HepG2 (cell line): Measurements from ENCODE around the gene CPAMD8. TPM values are rescaled to one million over a fixed set of nuclear protein-coding genes. Genes with fewer than 3 reads are reported as not detected.

Experiments
- ATAC-seq: fragments of 200-7000 bp; cut with Tn5 transposase; 3 replicates; pipeline ENCODE4 v1.9.1; 2020; ENCODE audit warnings: mild to moderate bottlenecking, moderate library complexity
- BruUV-seq: library from RNA; stranded (reverse); fragments of 400-500 nt; replicated peaks from 2 replicates; lab custom pipeline; 2021; lab: Mats Ljungman, UMichigan
- CTCF ChIA-PET: fragments of 300-600 bp; formaldehyde crosslinking; extraction: SDS; loops from one replicate; lab custom pipeline; 2021; ENCODE audit warnings: low total read pairs, inconsistent platforms, low intra/inter-chr PET ratio; lab: Yijun Ruan, JAX
- POLR2A ChIA-PET: fragments of 350-600 bp; sonication (Branson Sonifier 250); formaldehyde crosslinking; loops from one replicate; lab custom pipeline; 2020; ENCODE audit warnings: antibody characterized with exemption, inconsistent platforms; lab: Yijun Ruan, JAX
- DNase-seq: peaks from one replicate; pipeline ENCODE4 v3.0.0-alpha.2; 2015; ENCODE audit warnings: low spot score
- FAIRE-seq: peaks from 3 replicates; lab custom pipeline; 2011; peaks lifted over from hg19 to GRCh38; lab: Jason Lieb, UNC
- H2AFZ ChIP-seq: one replicate; pipeline ENCODE4 v1.6.1; 2011; ENCODE audit warnings: low read length, inconsistent platforms
- H3K27ac ChIP-seq: fragments of 300-600 bp; 3 replicates; pipeline ENCODE4 v1.8.0; 2011; ENCODE audit warnings: mixed run types, mild to moderate bottlenecking, mixed read lengths, low read length, inconsistent platforms; ENCODE audit not compliant: insufficient read depth; ENCODE audit errors: extremely low read length
- H3K27me3 ChIP-seq, 2 experiments: fragments of 200-600 bp in 1 of 2; 2 replicates in 1 of 2; 3 replicates in 1 of 2; pipeline versions ENCODE4 v1.6.0 to v1.8.0; 2011; ENCODE audit warnings: low read length in 2 of 2, mild to moderate bottlenecking in 2 of 2, moderate library complexity in 2 of 2, inconsistent platforms in 1 of 2; ENCODE audit not compliant: insufficient read depth in 2 of 2, control insufficient read depth in 1 of 2
- H3K36me3 ChIP-seq, 2 experiments: fragments of 200-600 bp in 1 of 2; replicated peaks in 1 of 2; 2 replicates in 1 of 2; 3 replicates in 1 of 2; pipeline versions ENCODE4 v1.5.1 to v1.8.0; 2011; ENCODE audit warnings: low read length in 2 of 2, inconsistent platforms in 1 of 2; ENCODE audit not compliant: insufficient read depth in 2 of 2, control insufficient read depth in 1 of 2
- H3K4me1 ChIP-seq: 2 replicates; pipeline ENCODE4 v1.5.1; 2012; ENCODE audit warnings: low read length, inconsistent platforms; ENCODE audit not compliant: insufficient read depth
- H3K4me2 ChIP-seq: 2 replicates; pipeline ENCODE4 v1.6.0; 2011; ENCODE audit warnings: low read depth, low read length, inconsistent platforms
- H3K4me3 ChIP-seq, 3 experiments: fragments of 200-600 bp in 1 of 3; sonication (generic), shearing (Covaris generic) in 1 of 3; replicated peaks in 1 of 3; 2 replicates each; pipeline ENCODE4 v1.5.1; 2011 to 2016; ENCODE audit warnings: low read length in 3 of 3, inconsistent platforms in 2 of 3, low read depth in 2 of 3, mild to moderate bottlenecking in 2 of 3, control low read depth in 1 of 3, mixed read lengths in 1 of 3; ENCODE audit not compliant: insufficient read depth in 1 of 3
- H3K79me2 ChIP-seq: one replicate; pipeline ENCODE4 v1.6.1; 2011; ENCODE audit warnings: low read length, inconsistent platforms; ENCODE audit not compliant: insufficient read depth
- H3K9ac ChIP-seq: 2 replicates; pipeline ENCODE4 v1.6.0; 2011; ENCODE audit warnings: mild to moderate bottlenecking, low read depth, low read length, inconsistent platforms; ENCODE audit not compliant: insufficient read depth
- H3K9me3 ChIP-seq: 2 replicates; pipeline ENCODE4 v1.5.1; 2012; ENCODE audit warnings: mild to moderate bottlenecking, low read length
- H4K20me1 ChIP-seq: 2 replicates; pipeline ENCODE4 v1.6.0; 2011; ENCODE audit warnings: inconsistent platforms, mild to moderate bottlenecking, low read length, moderate library complexity; ENCODE audit not compliant: insufficient read depth
- NR2F6 ChIP-seq, 2 experiments: IDR thresholded peaks; 2 replicates each; pipeline ENCODE4 v1.6.1; 2016; ENCODE audit warnings: antibody characterized with exemption in 1 of 2, mild to moderate bottlenecking in 1 of 2
- SCMH1 ChIP-seq: sonication (generic); formaldehyde crosslinking; IDR thresholded peaks from 2 replicates; pipeline ENCODE4 v1.9.0; 2021; ENCODE audit warnings: missing genetic modification reagents, mild to moderate bottlenecking, borderline replicate concordance
- SETDB1 ChIP-seq: sonication (generic); formaldehyde crosslinking; IDR thresholded peaks from 2 replicates; pipeline ENCODE4 v1.5.1; 2020; ENCODE audit warnings: missing genetic modification reagents, mild to moderate bottlenecking, borderline replicate concordance
- SMYD3 ChIP-seq: sonication (generic); formaldehyde crosslinking; IDR thresholded peaks from 2 replicates; pipeline ENCODE4 v1.8.1; 2023; ENCODE audit warnings: mild to moderate bottlenecking, missing genetic modification reagents
- SP2 ChIP-seq: sonication (generic); formaldehyde crosslinking; IDR thresholded peaks from 2 replicates; pipeline ENCODE4 v1.5.1; 2020; ENCODE audit warnings: mild to moderate bottlenecking, missing genetic modification reagents
- ZKSCAN5 ChIP-seq: sonication (generic); formaldehyde crosslinking; IDR thresholded peaks from 2 replicates; pipeline ENCODE4 v1.5.1; 2020; ENCODE audit warnings: mild to moderate bottlenecking, missing genetic modification reagents
- ZNF781 ChIP-seq: sonication (generic); formaldehyde crosslinking; IDR thresholded peaks from 2 replicates; pipeline ENCODE4 v1.5.1; 2020; ENCODE audit warnings: borderline replicate concordance, mild to moderate bottlenecking, missing genetic modification reagents; ENCODE audit errors: not compliant biosample characterization
- WGBS: methylation state at CpG from one replicate; pipeline ENCODE4 v1.1.6; 2017; ENCODE audit warnings: low lambda C conversion rate; 5-methylcytosine and 5-hydroxymethylcytosine counted together
- in situ Hi-C: cut with HindIII; loops from 2 replicates; pipeline ENCODE4 v1.10.0; 2017; ENCODE audit warnings: low pct_unique_long_range_greater_than_20kb; ENCODE audit not compliant: extremely low pct_ligation_motif_present
- intact Hi-C: fragments of 100-400 bp; cut with micrococcal nuclease; formaldehyde crosslinking; loops from one replicate; pipeline ENCODE4 v1.10.0; 2022; ENCODE audit not compliant: unreplicated experiment
- polyA plus RNA-seq, 8 experiments: library from polyadenylated mRNA; depleted of rRNA in 3 of 8; stranded (reverse) in 7 of 8; unstranded in 1 of 8; fragments of >200 nt; fragmentation: Illumina TruSeq in 4 of 8; extraction: Trizol in 4 of 8; gene quantifications; 2 replicates each; pipeline versions ENCODE4 v1.2.1 to v1.2.3, GENCODE V29; 2011 to 2016; ENCODE audit warnings: low read depth in 4 of 8, missing spikeins in 1 of 8, mixed read lengths in 1 of 8; ENCODE audit not compliant: insufficient read depth in 1 of 8
- small RNA-seq, 3 experiments: library from RNA; depleted of rRNA; stranded (forward); fragments of <200 nt; gene quantifications; one replicate each; pipeline ENCODE3, GENCODE V24; 2012; ENCODE audit warnings: low read depth in 2 of 3, low replicate concordance in 1 of 3; ENCODE audit not compliant: insufficient read length in 3 of 3, insufficient read depth in 2 of 3
- total RNA-seq, 5 experiments: library from RNA; depleted of rRNA; stranded (reverse); fragments of >200 nt; fragmentation: Illumina TruSeq; extraction: Trizol; gene quantifications; 2 replicates each; pipeline ENCODE4 v1.2.3, GENCODE V29; 2016; ENCODE audit warnings: low read depth in 1 of 5
- TF ChIP-seq, protein P1 (sequence below): sonication (generic); formaldehyde crosslinking; IDR thresholded peaks from 2 replicates; pipeline ENCODE4 v1.5.1; 2020; ENCODE audit warnings: missing genetic modification reagents, mild to moderate bottlenecking, borderline replicate concordance
- TF ChIP-seq, protein P2 (sequence below): fragments of 450-650 bp; IDR thresholded peaks from 2 replicates; pipeline ENCODE4 v1.6.1; 2017; ENCODE audit warnings: mild to moderate bottlenecking

The CPAMD8 gene
- total and polyA plus RNA-seq, 2 of the 13 experiments (the other 11 are each of a cell fraction or from before 2014, with no cell fraction given) = 0.29 to 0.34 TPM

- no peak for DNase-seq
- in situ Hi-C loops = no loop called here
- no peak overlapping the region for H3K4me3 ChIP-seq
- no TSS peak for BruUV-seq
- CTCF ChIA-PET = no interaction called here
- H3K27me3 ChIP-seq = no peaks in the 10 kb centered on the region
- H3K9me3 ChIP-seq = no peaks in the 10 kb centered on the region
- intact Hi-C loops = no loop called here
- H3K4me2 ChIP-seq = no peak overlapping the region
- H3K4me1 ChIP-seq = no peaks in the 10 kb centered on the region
- no peak for FAIRE-seq
- no peak overlapping the region for H3K9ac ChIP-seq
- H3K79me2 ChIP-seq = no peaks in the 10 kb centered on the region
- peaks cover 25 to 92% of the 10 kb centered on the region in 2 experiments for H3K36me3 ChIP-seq
- TF ChIP-seq SMYD3 (CRISPR knock-in tag) = no peak
- TF ChIP-seq, protein P1, sequence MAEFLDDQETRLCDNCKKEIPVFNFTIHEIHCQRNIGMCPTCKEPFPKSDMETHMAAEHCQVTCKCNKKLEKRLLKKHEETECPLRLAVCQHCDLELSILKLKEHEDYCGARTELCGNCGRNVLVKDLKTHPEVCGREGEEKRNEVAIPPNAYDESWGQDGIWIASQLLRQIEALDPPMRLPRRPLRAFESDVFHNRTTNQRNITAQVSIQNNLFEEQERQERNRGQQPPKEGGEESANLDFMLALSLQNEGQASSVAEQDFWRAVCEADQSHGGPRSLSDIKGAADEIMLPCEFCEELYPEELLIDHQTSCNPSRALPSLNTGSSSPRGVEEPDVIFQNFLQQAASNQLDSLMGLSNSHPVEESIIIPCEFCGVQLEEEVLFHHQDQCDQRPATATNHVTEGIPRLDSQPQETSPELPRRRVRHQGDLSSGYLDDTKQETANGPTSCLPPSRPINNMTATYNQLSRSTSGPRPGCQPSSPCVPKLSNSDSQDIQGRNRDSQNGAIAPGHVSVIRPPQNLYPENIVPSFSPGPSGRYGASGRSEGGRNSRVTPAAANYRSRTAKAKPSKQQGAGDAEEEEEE = no peak
- no peak for TF ChIP-seq SP2 (CRISPR knock-in tag)
- no peak for TF ChIP-seq SETDB1 (CRISPR knock-in tag)
- no peak for TF ChIP-seq NR2F6 (IDR thresholded peaks at IDR 0.05)
- no peak for TF ChIP-seq NR2F6 (CRISPR knock-in tag; IDR thresholded peaks at IDR 0.05)
- TF ChIP-seq, protein P2, sequence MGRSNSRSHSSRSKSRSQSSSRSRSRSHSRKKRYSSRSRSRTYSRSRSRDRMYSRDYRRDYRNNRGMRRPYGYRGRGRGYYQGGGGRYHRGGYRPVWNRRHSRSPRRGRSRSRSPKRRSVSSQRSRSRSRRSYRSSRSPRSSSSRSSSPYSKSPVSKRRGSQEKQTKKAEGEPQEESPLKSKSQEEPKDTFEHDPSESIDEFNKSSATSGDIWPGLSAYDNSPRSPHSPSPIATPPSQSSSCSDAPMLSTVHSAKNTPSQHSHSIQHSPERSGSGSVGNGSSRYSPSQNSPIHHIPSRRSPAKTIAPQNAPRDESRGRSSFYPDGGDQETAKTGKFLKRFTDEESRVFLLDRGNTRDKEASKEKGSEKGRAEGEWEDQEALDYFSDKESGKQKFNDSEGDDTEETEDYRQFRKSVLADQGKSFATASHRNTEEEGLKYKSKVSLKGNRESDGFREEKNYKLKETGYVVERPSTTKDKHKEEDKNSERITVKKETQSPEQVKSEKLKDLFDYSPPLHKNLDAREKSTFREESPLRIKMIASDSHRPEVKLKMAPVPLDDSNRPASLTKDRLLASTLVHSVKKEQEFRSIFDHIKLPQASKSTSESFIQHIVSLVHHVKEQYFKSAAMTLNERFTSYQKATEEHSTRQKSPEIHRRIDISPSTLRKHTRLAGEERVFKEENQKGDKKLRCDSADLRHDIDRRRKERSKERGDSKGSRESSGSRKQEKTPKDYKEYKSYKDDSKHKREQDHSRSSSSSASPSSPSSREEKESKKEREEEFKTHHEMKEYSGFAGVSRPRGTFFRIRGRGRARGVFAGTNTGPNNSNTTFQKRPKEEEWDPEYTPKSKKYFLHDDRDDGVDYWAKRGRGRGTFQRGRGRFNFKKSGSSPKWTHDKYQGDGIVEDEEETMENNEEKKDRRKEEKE = no peak
- no peak for TF ChIP-seq ZKSCAN5
- no peak for TF ChIP-seq SCMH1 (CRISPR knock-in tag)
- TF ChIP-seq ZNF781 (CRISPR knock-in tag) = no peak
- 98% methylated on average over 9 of the region's 16 CpGs for WGBS
- ATAC-seq = no peak
- peaks cover 2% of the 10 kb centered on the region; the same call in 1 of the 2 replicates for H4K20me1 ChIP-seq
- POLR2A ChIA-PET = no interaction called here
- no peak overlapping the region for H2AFZ ChIP-seq
- no peak overlapping the region for H3K27ac ChIP-seq
Observed at GRCh38 chr19:16846901-16847300, 179.7 kb downstream of the CPAMD8 start.

Small RNA genes lying within 50 kb of the gene (small RNA-seq; reads per million reads assigned to genes)
- gene RN7SL823P (0 reads per million in 3 experiments), gene RN7SL835P (0 reads per million in 3 experiments)

Other genes with a start within 250 kb of the CPAMD8 start
- 7.9 and 12.9 TPM in 2 replicates for gene SIN3B, start 197.4 kb downstream of the CPAMD8 start, total RNA-seq (2016; rRNA removed; fragmentation: Illumina TruSeq; extraction: Trizol)
- 25.7 and 35.8 TPM in 2 replicates for gene SIN3B, start 197.4 kb downstream of the CPAMD8 start, polyA plus RNA-seq (2011; rRNA removed)
- not detected in 2 replicates for gene F2RL3, start 137.8 kb downstream of the CPAMD8 start, total RNA-seq (2016; rRNA removed; fragmentation: Illumina TruSeq; extraction: Trizol)
- not detected in 2 replicates for gene F2RL3, start 137.8 kb downstream of the CPAMD8 start, polyA plus RNA-seq (2011; rRNA removed)
- gene HAUS8, start 48.6 kb upstream of the CPAMD8 start, total RNA-seq (2016; rRNA removed; fragmentation: Illumina TruSeq; extraction: Trizol) = 17.5 and 19.1 TPM in 2 replicates
- gene HAUS8, start 48.6 kb upstream of the CPAMD8 start, polyA plus RNA-seq (2011; rRNA removed) = 7.1 and 7.8 TPM in 2 replicates
- gene MYO9B, start 49.0 kb upstream of the CPAMD8 start, total RNA-seq (2016; rRNA removed; fragmentation: Illumina TruSeq; extraction: Trizol) = 14.1 and 18.0 TPM in 2 replicates
- 18.3 and 23.4 TPM in 2 replicates for gene MYO9B, start 49.0 kb upstream of the CPAMD8 start, polyA plus RNA-seq (2011; rRNA removed)
- gene USE1, start 188.5 kb upstream of the CPAMD8 start, total RNA-seq (2016; rRNA removed; fragmentation: Illumina TruSeq; extraction: Trizol) = 9.9 and 10.3 TPM in 2 replicates
- gene USE1, start 188.5 kb upstream of the CPAMD8 start, polyA plus RNA-seq (2011; rRNA removed) = 16.3 and 17.6 TPM in 2 replicates
- gene OCEL1, start 199.4 kb upstream of the CPAMD8 start, total RNA-seq (2016; rRNA removed; fragmentation: Illumina TruSeq; extraction: Trizol) = 10.6 and 13.6 TPM in 2 replicates
- gene OCEL1, start 199.4 kb upstream of the CPAMD8 start, polyA plus RNA-seq (2011; rRNA removed) = 17.2 and 19.8 TPM in 2 replicates
- gene NR2F6, start 219.1 kb upstream of the CPAMD8 start, total RNA-seq (2016; rRNA removed; fragmentation: Illumina TruSeq; extraction: Trizol) = 54.1 and 72.4 TPM in 2 replicates
- gene NR2F6, start 219.1 kb upstream of the CPAMD8 start, polyA plus RNA-seq (2011; rRNA removed) = 30.9 and 38.5 TPM in 2 replicates
- 0.13 and 0.15 TPM in 2 replicates for gene USHBP1, start 237.9 kb upstream of the CPAMD8 start, total RNA-seq (2016; rRNA removed; fragmentation: Illumina TruSeq; extraction: Trizol)
- gene USHBP1, start 237.9 kb upstream of the CPAMD8 start, polyA plus RNA-seq (2011; rRNA removed) = 1.5 and 1.9 TPM in 2 replicates
- gene BABAM1, start 240.6 kb upstream of the CPAMD8 start, total RNA-seq (2016; rRNA removed; fragmentation: Illumina TruSeq; extraction: Trizol) = 62.2 and 70.0 TPM in 2 replicates
- 74.5 and 82.0 TPM in 2 replicates for gene BABAM1, start 240.6 kb upstream of the CPAMD8 start, polyA plus RNA-seq (2011; rRNA removed)